SK-N-MC (cell line): ENCODE results near the gene FAM111B.

Experiments used
- EZH2 ChIP-seq: fragments of 200-600 bp; sonication (generic); IDR thresholded peaks from one replicate; pipeline ENCODE4 v1.6.1; 2017; ENCODE audit warnings: antibody characterized with exemption
- POLR2AphosphoS5 ChIP-seq: IDR thresholded peaks from 2 replicates; pipeline ENCODE4 v1.6.1; 2012; ENCODE audit warnings: mild to moderate bottlenecking, low read depth, low read length, borderline replicate concordance

DNA sequence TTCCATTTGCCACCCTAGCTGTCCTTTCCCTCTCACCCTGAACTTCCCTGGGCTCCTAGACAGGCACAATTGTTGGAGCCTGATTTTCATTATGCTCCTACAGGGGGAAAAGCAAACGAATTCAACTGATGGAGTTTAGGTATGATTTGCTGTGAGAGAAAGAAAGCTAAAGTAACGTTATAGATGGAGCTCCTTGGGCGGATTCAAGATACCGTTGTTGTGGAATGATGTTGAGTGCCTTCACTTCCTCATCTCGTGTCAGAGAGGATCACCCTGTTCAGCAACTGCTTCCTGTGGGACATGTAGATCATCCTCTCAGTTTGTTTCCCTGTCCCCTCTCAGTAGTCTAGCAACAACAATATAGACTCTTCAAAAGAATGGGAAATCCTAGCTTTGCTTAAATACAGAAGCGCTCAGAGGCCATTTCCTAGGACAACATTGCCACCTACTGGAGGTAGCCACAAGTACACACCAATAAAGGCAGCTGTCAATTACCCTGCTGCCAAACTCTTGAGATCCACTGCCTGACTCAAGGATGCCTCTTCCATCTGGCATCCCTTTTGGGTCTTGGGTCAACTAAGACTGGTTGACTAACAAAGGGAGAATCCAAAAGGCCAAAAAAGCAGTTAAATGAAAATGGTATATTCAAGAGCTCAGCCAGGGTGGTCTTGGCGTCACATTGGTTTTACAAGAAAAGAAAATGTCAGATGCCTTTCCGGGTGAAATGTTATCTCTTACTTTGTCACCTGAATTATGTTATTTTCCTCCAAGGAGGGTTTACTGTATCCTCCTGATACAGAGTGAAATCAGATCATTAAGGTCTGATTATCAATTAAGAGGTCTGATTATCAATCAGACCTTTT lies 51.4 kb downstream of the FAM111B start:
- TF ChIP-seq POLR2AphosphoS5 (no peak), EZH2 (no peak)
